Measurements from ENCODE around the gene BBS4.
"Not testable (repeated sequence)": the region's sequence is repeated elsewhere in the genome, so short reads cannot be mapped to it uniquely, and the experiment has no call there.

Gene BBS4

GRCh38 chr15:72685925-72686794 lies at the start of gene BBS4, which contains the start of gene HIGD2B:
Gene BBS4, plus strand, starts transcription at chr15:72686207. Its CDS starts 21 bp downstream, at chr15:72686228.
Gene HIGD2B, minus strand, starts transcription at chr15:72686182. Its CDS starts 9,808 bp downstream, at chr15:72676374.
- Histone ChIP-seq H3K36me3 (ENCODE audit: low read depth) (no peaks in the 10 kb centered on the region), H3K4me1 (ENCODE audit: insufficient read depth, poor library complexity, severe bottlenecking) (no peaks in the 10 kb centered on the region), H3K4me3 (ENCODE audit: severe bottlenecking) (peak within 1 kb of the TSS; percentile 65), H3K27me3 (ENCODE audit: insufficient read depth, poor library complexity, severe bottlenecking) (no peaks in the 10 kb centered on the region), H3K27ac (ENCODE audit: poor library complexity, severe bottlenecking) (peak within 1 kb of the TSS; percentile 78), H3K9me3 (ENCODE audit: severe bottlenecking) (no peaks in the 10 kb centered on the region)
- peak; percentile 97 for ATAC-seq (ENCODE audit: low read depth)
- TF ChIP-seq, protein P1, sequence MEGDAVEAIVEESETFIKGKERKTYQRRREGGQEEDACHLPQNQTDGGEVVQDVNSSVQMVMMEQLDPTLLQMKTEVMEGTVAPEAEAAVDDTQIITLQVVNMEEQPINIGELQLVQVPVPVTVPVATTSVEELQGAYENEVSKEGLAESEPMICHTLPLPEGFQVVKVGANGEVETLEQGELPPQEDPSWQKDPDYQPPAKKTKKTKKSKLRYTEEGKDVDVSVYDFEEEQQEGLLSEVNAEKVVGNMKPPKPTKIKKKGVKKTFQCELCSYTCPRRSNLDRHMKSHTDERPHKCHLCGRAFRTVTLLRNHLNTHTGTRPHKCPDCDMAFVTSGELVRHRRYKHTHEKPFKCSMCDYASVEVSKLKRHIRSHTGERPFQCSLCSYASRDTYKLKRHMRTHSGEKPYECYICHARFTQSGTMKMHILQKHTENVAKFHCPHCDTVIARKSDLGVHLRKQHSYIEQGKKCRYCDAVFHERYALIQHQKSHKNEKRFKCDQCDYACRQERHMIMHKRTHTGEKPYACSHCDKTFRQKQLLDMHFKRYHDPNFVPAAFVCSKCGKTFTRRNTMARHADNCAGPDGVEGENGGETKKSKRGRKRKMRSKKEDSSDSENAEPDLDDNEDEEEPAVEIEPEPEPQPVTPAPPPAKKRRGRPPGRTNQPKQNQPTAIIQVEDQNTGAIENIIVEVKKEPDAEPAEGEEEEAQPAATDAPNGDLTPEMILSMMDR (IDR thresholded peaks at IDR 0.05; ENCODE audit: poor library complexity, severe bottlenecking) = no peak
- peak; percentile 91 for DNase-seq (ENCODE audit: low spot score)

DNA sequence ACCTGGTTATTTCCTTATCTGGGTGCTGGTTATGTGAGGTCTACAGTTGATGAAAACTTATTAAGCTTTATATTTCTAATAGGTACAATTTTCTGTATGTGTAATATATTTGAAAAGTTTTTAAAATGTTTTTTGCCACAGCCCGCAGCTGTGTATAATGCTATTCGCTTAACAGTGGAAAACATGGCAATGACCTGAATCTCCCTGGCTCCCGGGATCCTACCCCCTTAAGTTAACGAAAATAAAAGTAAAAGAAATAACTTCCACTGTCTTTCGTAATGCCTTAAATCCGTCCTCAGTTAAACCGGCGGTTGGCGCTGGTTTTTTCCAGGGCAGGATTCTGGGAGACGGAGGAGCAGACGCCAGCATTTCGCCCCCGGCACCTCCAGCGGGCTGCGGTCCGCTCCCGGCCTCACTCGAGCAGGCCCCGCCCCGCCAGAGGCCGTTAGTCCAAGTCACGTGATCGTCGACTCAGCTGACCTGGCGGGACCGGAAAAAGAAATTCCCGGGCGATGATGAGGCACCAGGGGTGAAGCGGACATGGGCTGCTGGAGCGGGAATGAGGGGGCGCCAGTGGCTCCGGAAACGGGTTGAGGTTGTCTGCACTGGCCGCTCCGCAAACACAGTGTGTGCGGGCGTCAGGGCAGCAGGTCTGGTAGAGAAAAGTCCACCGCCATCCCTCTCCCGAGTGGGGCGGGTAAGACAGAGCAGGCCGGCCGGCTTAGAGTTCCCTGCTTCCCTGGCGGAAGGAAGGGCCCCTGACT lies 49.3 kb upstream of the BBS4 start:
- ATAC-seq (ENCODE audit: low read depth) = peak; percentile 80
- DNase-seq (ENCODE audit: low spot score) = peak; percentile 76
- not testable (repeated sequence) for H3K4me3 ChIP-seq (ENCODE audit: severe bottlenecking)

GRCh38 chr15:72639759-72640483 lies 46.1 kb upstream of the BBS4 start:
- DNase-seq (ENCODE audit: low spot score); H3K27ac ChIP-seq (ENCODE audit: poor library complexity, severe bottlenecking); H3K36me3 ChIP-seq (ENCODE audit: low read depth); ATAC-seq (ENCODE audit: low read depth); H3K27me3 ChIP-seq (ENCODE audit: insufficient read depth, poor library complexity, severe bottlenecking); H3K4me3 ChIP-seq (ENCODE audit: severe bottlenecking); H3K4me1 ChIP-seq (ENCODE audit: insufficient read depth, poor library complexity, severe bottlenecking); H3K9me3 ChIP-seq (ENCODE audit: severe bottlenecking): not testable (repeated sequence)

More for the DNA sequence above, 49.3 kb upstream of the BBS4 start:
- H3K4me1 ChIP-seq (ENCODE audit: insufficient read depth, poor library complexity, severe bottlenecking); H3K27ac ChIP-seq (ENCODE audit: poor library complexity, severe bottlenecking); H3K9me3 ChIP-seq (ENCODE audit: severe bottlenecking); H3K27me3 ChIP-seq (ENCODE audit: insufficient read depth, poor library complexity, severe bottlenecking); H3K36me3 ChIP-seq (ENCODE audit: low read depth): not testable (repeated sequence)

DNA sequence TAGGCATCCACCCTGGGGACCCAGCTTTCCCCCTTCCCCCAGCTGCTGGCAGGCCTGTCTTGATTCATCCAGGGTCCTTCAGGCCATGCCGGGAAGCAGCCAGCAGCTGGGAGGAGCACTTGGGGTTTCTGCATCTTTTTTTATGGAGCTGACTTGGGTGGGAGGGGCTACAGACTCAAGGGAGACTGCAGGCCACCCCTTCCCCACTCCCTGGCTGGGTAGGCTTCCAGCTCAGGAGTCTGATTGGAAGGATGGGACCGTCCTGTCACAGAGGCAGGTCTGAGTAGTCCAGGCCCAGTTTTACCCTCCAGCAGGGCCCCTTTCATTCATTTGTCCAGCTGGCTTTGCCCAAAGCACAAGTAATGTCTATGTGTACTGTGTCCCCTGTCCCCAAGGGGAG lies 43.7 kb upstream of the BBS4 start:
- not testable (repeated sequence) for H3K9me3 ChIP-seq (ENCODE audit: severe bottlenecking); H3K36me3 ChIP-seq (ENCODE audit: low read depth); H3K4me3 ChIP-seq (ENCODE audit: severe bottlenecking); H3K4me1 ChIP-seq (ENCODE audit: insufficient read depth, poor library complexity, severe bottlenecking); H3K27ac ChIP-seq (ENCODE audit: poor library complexity, severe bottlenecking); DNase-seq (ENCODE audit: low spot score); H3K27me3 ChIP-seq (ENCODE audit: insufficient read depth, poor library complexity, severe bottlenecking); ATAC-seq (ENCODE audit: low read depth)

- not testable (repeated sequence) for H3K9me3 ChIP-seq (ENCODE audit: severe bottlenecking); H3K4me1 ChIP-seq (ENCODE audit: insufficient read depth, poor library complexity, severe bottlenecking); H3K4me3 ChIP-seq (ENCODE audit: severe bottlenecking); DNase-seq (ENCODE audit: low spot score); H3K27ac ChIP-seq (ENCODE audit: poor library complexity, severe bottlenecking); ATAC-seq (ENCODE audit: low read depth); H3K36me3 ChIP-seq (ENCODE audit: low read depth); H3K27me3 ChIP-seq (ENCODE audit: insufficient read depth, poor library complexity, severe bottlenecking)
Observed at GRCh38 chr15:72648631-72649253, 37.3 kb upstream of the BBS4 start.

GRCh38 chr15:72654397-72654796 lies 31.6 kb upstream of the BBS4 start, which contains the start of gene GOLGA6B:
Gene GOLGA6B, plus strand, starts transcription at chr15:72654697. Its CDS starts 41 bp downstream, at chr15:72654738.
- not testable (repeated sequence) for H3K9me3 ChIP-seq (ENCODE audit: severe bottlenecking); ATAC-seq (ENCODE audit: low read depth); H3K27me3 ChIP-seq (ENCODE audit: insufficient read depth, poor library complexity, severe bottlenecking); DNase-seq (ENCODE audit: low spot score); H3K27ac ChIP-seq (ENCODE audit: poor library complexity, severe bottlenecking); H3K4me1 ChIP-seq (ENCODE audit: insufficient read depth, poor library complexity, severe bottlenecking); H3K36me3 ChIP-seq (ENCODE audit: low read depth); H3K4me3 ChIP-seq (ENCODE audit: severe bottlenecking)

- DNase-seq (ENCODE audit: low spot score); H3K4me1 ChIP-seq (ENCODE audit: insufficient read depth, poor library complexity, severe bottlenecking); H3K4me3 ChIP-seq (ENCODE audit: severe bottlenecking); H3K27ac ChIP-seq (ENCODE audit: poor library complexity, severe bottlenecking); H3K9me3 ChIP-seq (ENCODE audit: severe bottlenecking); H3K36me3 ChIP-seq (ENCODE audit: low read depth); H3K27me3 ChIP-seq (ENCODE audit: insufficient read depth, poor library complexity, severe bottlenecking): not testable (repeated sequence)
- peak; percentile 54; the same call in 1 of the 3 replicates for ATAC-seq (ENCODE audit: low read depth)
Observed at GRCh38 chr15:72656014-72656413, 30.0 kb upstream of the BBS4 start.

DNA sequence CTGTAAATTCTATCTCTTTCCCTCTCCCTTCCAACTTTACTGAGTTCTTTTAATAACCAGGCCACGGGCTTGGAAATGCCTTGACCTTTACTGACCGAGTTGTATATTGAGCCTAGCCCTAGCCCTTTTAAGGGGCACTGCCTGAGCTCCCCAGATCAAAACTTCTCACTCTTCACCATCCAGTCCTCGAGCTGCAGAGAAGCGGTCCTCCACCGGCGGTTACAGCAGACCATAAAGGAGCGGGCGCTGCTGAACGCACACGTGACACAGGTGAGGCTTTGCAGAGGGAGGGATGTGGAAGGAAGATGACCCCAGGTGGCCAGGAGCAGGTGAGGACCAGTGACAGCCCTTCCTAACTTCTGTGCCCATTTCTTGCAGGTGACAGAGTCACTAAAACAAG lies 24.9 kb upstream of the BBS4 start:
- not testable (repeated sequence) for ATAC-seq (ENCODE audit: low read depth); H3K36me3 ChIP-seq (ENCODE audit: low read depth); H3K4me1 ChIP-seq (ENCODE audit: insufficient read depth, poor library complexity, severe bottlenecking); H3K27ac ChIP-seq (ENCODE audit: poor library complexity, severe bottlenecking); H3K27me3 ChIP-seq (ENCODE audit: insufficient read depth, poor library complexity, severe bottlenecking); DNase-seq (ENCODE audit: low spot score); H3K9me3 ChIP-seq (ENCODE audit: severe bottlenecking); H3K4me3 ChIP-seq (ENCODE audit: severe bottlenecking)

GRCh38 chr15:72663931-72664330 lies 22.1 kb upstream of the BBS4 start:
- not testable (repeated sequence) for DNase-seq (ENCODE audit: low spot score); ATAC-seq (ENCODE audit: low read depth); H3K4me1 ChIP-seq (ENCODE audit: insufficient read depth, poor library complexity, severe bottlenecking); H3K27ac ChIP-seq (ENCODE audit: poor library complexity, severe bottlenecking); H3K36me3 ChIP-seq (ENCODE audit: low read depth); H3K27me3 ChIP-seq (ENCODE audit: insufficient read depth, poor library complexity, severe bottlenecking); H3K4me3 ChIP-seq (ENCODE audit: severe bottlenecking); H3K9me3 ChIP-seq (ENCODE audit: severe bottlenecking)
